Measurements from ENCODE around the gene PPARA.

The PPARA gene

DNA sequence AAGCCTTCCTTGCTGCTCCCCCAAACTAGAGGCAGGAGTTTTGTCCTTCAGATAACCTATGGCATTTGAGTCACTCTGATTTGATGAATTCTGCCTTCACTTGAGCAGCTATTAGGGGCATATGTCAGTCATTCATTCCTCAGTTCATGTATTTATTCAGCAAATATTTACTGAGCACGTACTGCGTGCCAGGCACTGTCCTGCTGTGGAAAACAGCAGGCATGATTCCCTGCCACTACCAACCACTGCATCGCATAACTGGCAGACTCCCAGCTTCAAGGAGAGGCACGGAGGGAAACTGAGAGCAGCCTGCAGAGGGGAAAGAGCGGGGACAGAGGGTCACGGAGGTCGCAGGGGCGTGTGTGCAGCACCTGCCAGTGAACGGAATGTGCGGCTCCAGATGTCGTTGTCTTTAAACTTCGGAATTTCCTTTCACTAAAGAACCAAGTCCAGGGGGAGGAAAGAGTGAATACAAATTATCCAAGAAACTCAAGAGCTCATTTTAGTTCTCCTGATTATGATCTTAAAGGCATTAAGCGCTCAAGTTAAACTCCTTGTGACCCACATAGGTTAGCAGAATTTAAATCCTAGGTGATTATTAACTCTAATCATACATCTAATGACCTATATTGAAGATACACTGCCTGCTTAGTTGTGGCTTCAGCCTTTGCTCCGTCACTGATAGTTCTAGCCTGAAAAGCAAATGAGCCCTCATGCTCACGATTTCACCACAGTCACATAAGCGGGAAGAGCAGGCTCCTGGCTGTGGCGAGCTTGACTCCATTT, 12.6 kb downstream of the PPARA start:
- H3K4me1 ChIP-seq: peaks cover 5 to 17% (median 12%) of the 10 kb centered on the region in 10 experiments; a peak in 19 of 20 replicates
- peaks cover 0 to 58% (median 20%) of the 10 kb centered on the region in 11 experiments; a peak in 12 of 22 replicates for H4K20me1 ChIP-seq
- H3K9me3 ChIP-seq (replicated peaks in 1 of 11): peaks cover 0 to 6% (median 0%) of the 10 kb centered on the region in 11 experiments; a peak in 2 of 22 replicates
- peak overlapping the region; percentile 11 to 71 (median 53) for H3K4me2 ChIP-seq
- H3K36me3 ChIP-seq: peaks cover 27 to 74% (median 53%) of the 10 kb centered on the region in 11 experiments; a peak in 21 of 22 replicates
- peak overlapping the region in 4 of 11 experiments; percentile 12 to 46 (median 22); a peak in 4 of 22 replicates for H3K9ac ChIP-seq
- no peak for TF ChIP-seq Cebpa-rat (IDR thresholded peaks at IDR 0.05)
- no peaks in the 10 kb centered on the region for H3K27me3 ChIP-seq
- H3K27ac ChIP-seq: peak overlapping the region in 5 of 11 experiments; percentile 0 to 29 (median 11); a peak in 4 of 22 replicates
- no peak overlapping the region for H3K4me3 ChIP-seq

DNA sequence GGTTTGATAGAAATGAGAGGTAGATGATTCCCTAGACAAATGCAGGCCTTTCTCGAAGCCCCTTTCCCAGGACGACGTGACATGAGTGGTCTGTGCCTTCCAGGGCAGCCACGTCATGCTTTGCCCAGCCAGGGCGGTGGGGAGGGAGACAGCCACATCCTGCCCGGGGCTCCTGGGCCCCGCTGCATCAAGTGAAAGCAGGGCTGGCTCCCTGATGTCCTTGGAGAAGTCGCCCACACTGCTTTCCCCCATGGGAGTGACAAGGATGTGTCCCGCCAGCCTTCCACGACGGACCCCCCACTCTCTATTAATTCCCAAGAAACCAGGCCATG, 13.2 kb downstream of the PPARA start:
- Histone ChIP-seq H3K4me3 (no peak overlapping the region), H3K9ac (peak overlapping the region in 4 of 11 experiments; percentile 12 to 46 (median 22); a peak in 4 of 22 replicates), H3K36me3 (peaks cover 29 to 74% (median 53%) of the 10 kb centered on the region in 11 experiments; a peak in 21 of 22 replicates), H3K27ac (peak overlapping the region in 5 of 11 experiments; percentile 0 to 29 (median 11); a peak in 4 of 22 replicates), H3K27me3 (no peaks in the 10 kb centered on the region), H3K9me3 (replicated peaks in 1 of 11) (peaks cover 0 to 7% (median 2%) of the 10 kb centered on the region in 11 experiments; a peak in 4 of 22 replicates), H3K4me2 (peak overlapping the region; percentile 11 to 71 (median 53)), H4K20me1 (peaks cover 0 to 52% (median 16%) of the 10 kb centered on the region in 11 experiments; a peak in 12 of 22 replicates), H3K4me1 (peaks cover 5 to 13% (median 11%) of the 10 kb centered on the region in 10 experiments; a peak in 19 of 20 replicates)
- TF ChIP-seq Cebpa-rat (IDR thresholded peaks at IDR 0.05): no peak

DNA sequence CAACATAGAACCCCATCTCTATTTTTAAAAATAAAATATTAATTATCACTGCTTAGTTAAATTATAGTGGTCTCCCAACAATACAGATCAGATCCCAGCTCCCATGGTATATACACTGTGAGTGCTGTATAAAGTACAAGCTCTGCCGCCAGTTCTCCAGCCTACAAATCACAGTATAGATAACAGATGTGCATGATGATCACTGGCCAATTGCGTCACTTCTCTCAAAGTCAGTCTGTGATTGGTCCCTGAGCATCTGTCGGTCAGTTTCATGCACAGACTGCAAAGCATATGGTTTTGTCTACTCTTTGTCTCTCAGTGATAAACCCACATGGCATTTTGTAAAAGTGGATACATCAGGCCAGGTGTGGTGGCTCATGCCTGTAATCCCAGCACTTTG, 15.7 kb downstream of the PPARA start:
- Histone ChIP-seq H3K4me2 (no peak overlapping the region), H3K36me3 (peaks cover 14 to 51% (median 29%) of the 10 kb centered on the region in 11 experiments; a peak in 19 of 22 replicates), H3K27ac (no peak overlapping the region), H3K9ac (no peak overlapping the region), H3K9me3 (replicated peaks in 1 of 11) (peaks cover 0 to 20% (median 11%) of the 10 kb centered on the region in 11 experiments; a peak in 16 of 22 replicates), H3K27me3 (no peaks in the 10 kb centered on the region), H4K20me1 (peaks cover 0 to 40% (median 11%) of the 10 kb centered on the region in 11 experiments; a peak in 10 of 22 replicates), H3K4me3 (no peak overlapping the region), H3K4me1 (peaks cover 10 to 20% (median 16%) of the 10 kb centered on the region in 10 experiments)
- no peak for TF ChIP-seq Cebpa-rat (IDR thresholded peaks at IDR 0.05)

DNA sequence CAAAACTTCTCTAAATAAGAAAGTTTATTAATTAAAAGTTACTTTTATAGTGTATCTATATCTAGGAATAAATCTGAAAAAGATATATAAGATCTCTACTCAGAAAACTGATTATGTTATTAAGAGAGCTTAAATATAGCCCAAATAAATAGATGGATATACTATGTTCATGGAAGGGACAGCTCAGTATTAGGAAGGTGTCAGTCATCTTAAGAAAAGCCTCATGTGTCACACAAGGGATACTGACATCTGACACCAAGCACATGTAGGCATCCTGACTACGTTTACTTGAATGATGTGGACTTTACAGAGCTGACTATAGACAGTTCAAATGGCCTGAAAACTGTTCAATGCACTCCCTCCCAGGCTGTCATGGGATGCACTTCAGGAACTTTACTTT, 19.3 kb downstream of the PPARA start:
- Histone ChIP-seq H3K27me3 (no peaks in the 10 kb centered on the region), H3K9me3 (replicated peaks in 1 of 11) (peaks cover 0 to 24% (median 11%) of the 10 kb centered on the region in 11 experiments; a peak in 16 of 22 replicates), H3K4me1 (peaks cover 16 to 39% (median 34%) of the 10 kb centered on the region in 10 experiments), H3K9ac (no peak overlapping the region), H4K20me1 (peaks cover 0 to 43% (median 0%) of the 10 kb centered on the region in 11 experiments; a peak in 5 of 22 replicates), H3K27ac (no peak overlapping the region), H3K4me2 (no peak overlapping the region), H3K36me3 (peaks cover 4 to 40% (median 16%) of the 10 kb centered on the region in 11 experiments; a peak in 17 of 22 replicates), H3K4me3 (no peak overlapping the region)
- no peak for TF ChIP-seq Cebpa-rat (IDR thresholded peaks at IDR 0.05)

DNA sequence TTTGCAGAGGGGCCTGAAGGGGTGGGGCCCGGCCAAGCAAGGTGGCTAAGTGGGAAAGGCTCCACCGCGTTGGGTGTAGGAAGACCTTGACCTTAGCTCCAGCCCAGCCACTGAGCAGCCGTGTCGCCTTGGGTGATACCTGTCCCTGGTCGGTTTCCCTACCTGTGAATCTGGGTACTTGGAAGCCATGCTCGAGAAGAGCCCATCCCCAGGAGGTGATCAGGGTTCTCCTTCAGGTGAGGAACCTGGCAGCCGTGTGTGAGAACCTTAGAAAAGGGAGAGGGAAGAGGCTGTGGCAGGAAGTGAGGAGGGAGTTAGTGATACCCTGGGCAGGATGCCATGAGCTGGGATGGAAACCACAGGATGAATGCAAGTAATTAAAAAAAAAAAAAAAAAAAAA, 21.6 kb downstream of the PPARA start:
- Histone ChIP-seq H4K20me1 (peaks cover 0 to 27% (median 0%) of the 10 kb centered on the region in 11 experiments; a peak in 5 of 22 replicates), H3K4me3 (no peak overlapping the region), H3K9me3 (replicated peaks in 1 of 11) (peaks cover 10 to 44% (median 27%) of the 10 kb centered on the region in 11 experiments; a peak in 21 of 22 replicates), H3K4me2 (peak overlapping the region; percentile 46 to 79 (median 66)), H3K27ac (peak overlapping the region in 3 of 11 experiments; percentile 13 to 45 (median 34); a peak in 3 of 22 replicates), H3K4me1 (peaks cover 16 to 39% (median 34%) of the 10 kb centered on the region in 10 experiments), H3K9ac (no peak overlapping the region), H3K36me3 (peaks cover 15 to 46% (median 29%) of the 10 kb centered on the region in 11 experiments), H3K27me3 (no peaks in the 10 kb centered on the region)
- no peak for TF ChIP-seq Cebpa-rat (IDR thresholded peaks at IDR 0.05)

DNA sequence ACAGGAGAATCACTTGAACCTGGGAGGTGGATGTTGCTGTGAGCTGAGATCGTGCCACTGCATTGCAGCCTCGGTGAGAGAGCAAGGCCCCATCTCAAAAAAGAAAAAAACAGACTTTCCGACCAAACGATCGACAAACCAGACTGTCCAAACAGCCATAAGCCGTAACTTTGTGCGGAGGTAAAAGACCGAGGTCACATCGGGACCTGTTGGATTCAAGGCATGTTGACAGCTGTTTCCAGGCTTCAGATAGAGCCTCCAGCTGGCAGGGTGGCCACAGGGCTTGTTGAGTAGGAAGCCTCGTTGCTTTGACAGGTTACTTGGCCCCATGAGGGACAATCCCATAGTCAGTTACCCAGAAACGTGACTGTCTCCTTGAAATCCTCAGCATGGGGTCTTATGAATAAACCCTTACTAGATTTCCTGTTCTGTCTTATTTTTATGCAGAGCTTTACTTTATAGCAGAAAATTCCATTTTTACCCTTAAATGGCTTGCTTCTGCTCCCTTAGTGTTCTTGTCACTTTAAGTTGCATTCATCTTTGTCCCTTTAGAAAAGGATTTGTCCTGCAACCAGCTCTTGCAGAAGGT, 22.3 kb downstream of the PPARA start:
- no peak for TF ChIP-seq Cebpa-rat (IDR thresholded peaks at IDR 0.05)
- Histone ChIP-seq H3K36me3 (peaks cover 21 to 48% (median 33%) of the 10 kb centered on the region in 11 experiments), H3K9ac (no peak overlapping the region), H3K9me3 (replicated peaks in 1 of 11) (peaks cover 15 to 49% (median 34%) of the 10 kb centered on the region in 11 experiments), H4K20me1 (peaks cover 0 to 27% (median 0%) of the 10 kb centered on the region in 11 experiments; a peak in 5 of 22 replicates), H3K4me1 (peaks cover 16 to 39% (median 34%) of the 10 kb centered on the region in 10 experiments), H3K27me3 (no peaks in the 10 kb centered on the region), H3K27ac (no peak overlapping the region), H3K4me3 (no peak overlapping the region), H3K4me2 (peak overlapping the region in 10 of 11 experiments; percentile 46 to 79 (median 68); a peak in 20 of 22 replicates)

DNA sequence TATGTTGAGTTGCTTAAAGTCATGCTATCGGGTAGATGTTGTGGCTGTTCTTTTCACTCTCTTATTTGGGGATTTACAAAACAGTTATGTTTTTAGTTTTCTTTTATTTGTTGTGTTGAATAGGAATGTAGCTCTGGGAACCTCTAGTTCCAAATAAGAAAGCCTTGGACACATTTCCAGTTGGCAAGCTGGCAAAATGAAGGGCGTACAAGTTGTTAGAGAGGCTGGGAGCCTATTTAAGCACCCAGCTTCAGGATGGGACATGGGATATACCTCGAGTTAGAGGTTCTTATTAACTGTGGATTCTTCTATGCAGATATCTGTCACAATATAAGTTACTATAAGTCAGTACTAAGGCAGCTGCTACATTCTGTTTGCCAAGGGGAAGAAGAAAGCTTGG, 22.8 kb downstream of the PPARA start:
- TF ChIP-seq Cebpa-rat (IDR thresholded peaks at IDR 0.05): no peak
- H3K27ac ChIP-seq: no peak overlapping the region

DNA sequence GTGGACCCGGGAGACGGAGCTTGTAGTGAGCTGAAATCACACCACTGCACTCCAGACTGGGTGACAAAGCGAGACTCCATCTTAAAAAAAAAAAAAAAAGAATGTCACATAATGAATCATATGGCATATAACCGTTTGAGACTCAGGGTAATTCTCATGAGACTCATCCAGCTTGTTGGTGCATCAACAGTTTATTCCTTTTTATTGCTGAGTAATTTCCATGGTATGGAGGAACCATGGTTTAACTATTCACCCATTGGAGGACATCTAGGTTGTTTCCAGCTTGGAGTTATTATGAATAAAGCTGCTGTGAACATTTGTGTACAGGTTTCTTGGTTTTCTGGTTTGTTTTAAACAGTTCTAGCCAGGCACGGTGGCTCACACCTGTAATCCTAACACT, 25.3 kb downstream of the PPARA start:
- no peak overlapping the region for H3K4me3 ChIP-seq
- no peaks in the 10 kb centered on the region for H3K27me3 ChIP-seq
- H3K4me1 ChIP-seq: peaks cover 15 to 37% (median 33%) of the 10 kb centered on the region in 10 experiments
- peaks cover 48 to 67% (median 58%) of the 10 kb centered on the region in 11 experiments for H3K36me3 ChIP-seq
- H4K20me1 ChIP-seq: peaks cover 0 to 27% (median 0%) of the 10 kb centered on the region in 11 experiments; a peak in 5 of 22 replicates
- no peak overlapping the region for H3K9ac ChIP-seq
- no peak overlapping the region for H3K27ac ChIP-seq
- H3K4me2 ChIP-seq: no peak overlapping the region
- peaks cover 42 to 66% (median 56%) of the 10 kb centered on the region in 11 experiments for H3K9me3 ChIP-seq (replicated peaks in 1 of 11)
- no peak for TF ChIP-seq Cebpa-rat (IDR thresholded peaks at IDR 0.05)

More for the DNA sequence above, 22.8 kb downstream of the PPARA start:
- H3K27me3 ChIP-seq: no peaks in the 10 kb centered on the region
- peaks cover 0 to 27% (median 0%) of the 10 kb centered on the region in 11 experiments; a peak in 5 of 22 replicates for H4K20me1 ChIP-seq
- peaks cover 20 to 52% (median 39%) of the 10 kb centered on the region in 11 experiments for H3K9me3 ChIP-seq (replicated peaks in 1 of 11)
- H3K4me3 ChIP-seq: no peak overlapping the region
- peak overlapping the region in 3 of 11 experiments; percentile 2 to 46 (median 41); a peak in 1 of 22 replicates for H3K4me2 ChIP-seq
- H3K9ac ChIP-seq: no peak overlapping the region
- H3K36me3 ChIP-seq: peaks cover 23 to 50% (median 34%) of the 10 kb centered on the region in 11 experiments
- peaks cover 16 to 39% (median 34%) of the 10 kb centered on the region in 10 experiments for H3K4me1 ChIP-seq

Measured in BLaER1 treated with 17β-estradiol and CSF1 and Interleukin-3, amounts not matched to agents 10 nM and 100 nM (cell line).